NCI-H774 (cell line): Measurements from ENCODE around the gene SBNO1.
"Not testable (repeated sequence)": the region's sequence is repeated elsewhere in the genome, so short reads cannot be mapped to it uniquely, and the experiment has no call there.

ENCODE experiments used
- DNase-seq: peaks from one replicate; lab custom pipeline; 2025; lab: John Stamatoyannopoulos, UW

SBNO1 gene

GRCh38 chr12:123346946-123347345 lies 17.7 kb downstream of the SBNO1 start:
- no peak for DNase-seq

GRCh38 chr12:123344086-123344485 lies 20.6 kb downstream of the SBNO1 start:
- DNase-seq, result no peak

- no peak for DNase-seq
Measured at GRCh38 chr12:123337070-123337469, 27.6 kb downstream of the SBNO1 start.

GRCh38 chr12:123336530-123336929 lies 28.1 kb downstream of the SBNO1 start:
- no peak for DNase-seq

GRCh38 chr12:123335490-123335889 lies 29.2 kb downstream of the SBNO1 start:
- DNase-seq, result no peak

- no peak for DNase-seq
Measured at GRCh38 chr12:123329799-123330198, 34.8 kb downstream of the SBNO1 start.

- DNase-seq, result no peak
Measured at GRCh38 chr12:123319826-123320225, 44.8 kb downstream of the SBNO1 start.

- DNase-seq, result no peak
Measured at GRCh38 chr12:123319273-123319672, 45.4 kb downstream of the SBNO1 start.

- not testable (repeated sequence) for DNase-seq
Measured at GRCh38 chr12:123313046-123313445, 51.6 kb downstream of the SBNO1 start.

GRCh38 chr12:123306200-123306599 lies 58.4 kb downstream of the SBNO1 start:
- DNase-seq, result no peak

GRCh38 chr12:123305136-123305535 lies 59.5 kb downstream of the SBNO1 start:
- DNase-seq, result no peak

GRCh38 chr12:123293178-123293760 lies 71.4 kb downstream of the SBNO1 start:
- DNase-seq, result no peak

- DNase-seq, result no peak
Measured at GRCh38 chr12:123289911-123290310, 74.7 kb downstream of the SBNO1 start.

- DNase-seq, result no peak
Measured at GRCh38 chr12:123288751-123289346, 75.8 kb downstream of the SBNO1 start.

- no peak for DNase-seq
Measured at GRCh38 chr12:123286652-123287373, 77.8 kb downstream of the SBNO1 start.

- DNase-seq, result no peak
Measured at GRCh38 chr12:123284669-123285068, 80.0 kb downstream of the SBNO1 start.

- no peak for DNase-seq
Measured at GRCh38 chr12:123283461-123283860, 81.2 kb downstream of the SBNO1 start.

- no peak for DNase-seq
Measured at GRCh38 chr12:123282111-123282510, 82.5 kb downstream of the SBNO1 start.

GRCh38 chr12:123280971-123281370 lies 83.7 kb downstream of the SBNO1 start:
- DNase-seq, result no peak

- DNase-seq, result no peak
Measured at GRCh38 chr12:123278101-123278627, 86.5 kb downstream of the SBNO1 start.

- DNase-seq, result no peak
Measured at GRCh38 chr12:123273166-123273565, 91.5 kb downstream of the SBNO1 start.

GRCh38 chr12:123271001-123271668 lies 93.5 kb downstream of the SBNO1 start:
- peak; percentile 62 for DNase-seq
